ENCODE results near the gene CDKAL1.
"Not testable (repeated sequence)": the region's sequence is repeated elsewhere in the genome, so short reads cannot be mapped to it uniquely, and the experiment has no call there.

The CDKAL1 gene

GRCh38 chr6:20791944-20792343 is 257.7 kb downstream of the CDKAL1 start:
- no peak for DNase-seq (ENCODE audit: low read depth, low spot score)

GRCh38 chr6:20793174-20793573 is 258.9 kb downstream of the CDKAL1 start:
- DNase-seq (ENCODE audit: low read depth, low spot score) = no peak

GRCh38 chr6:20797597-20797996 is 263.3 kb downstream of the CDKAL1 start:
- DNase-seq (ENCODE audit: low read depth, low spot score) = no peak

GRCh38 chr6:20800229-20800628 is 266.0 kb downstream of the CDKAL1 start:
- DNase-seq (ENCODE audit: low read depth, low spot score) = no peak

- DNase-seq (ENCODE audit: low read depth, low spot score) = no peak
Observed at GRCh38 chr6:20800653-20801052, 266.4 kb downstream of the CDKAL1 start.

- no peak for DNase-seq (ENCODE audit: low read depth, low spot score)
Observed at GRCh38 chr6:20801595-20801994, 267.3 kb downstream of the CDKAL1 start.

GRCh38 chr6:20802596-20802995 is 268.3 kb downstream of the CDKAL1 start:
- DNase-seq (ENCODE audit: low read depth, low spot score) = no peak

- DNase-seq (ENCODE audit: low read depth, low spot score) = peak; percentile 10
Observed at GRCh38 chr6:20805021-20805420, 270.8 kb downstream of the CDKAL1 start.

- DNase-seq (ENCODE audit: low read depth, low spot score) = no peak
Observed at GRCh38 chr6:20806669-20807068, 272.4 kb downstream of the CDKAL1 start.

DNA sequence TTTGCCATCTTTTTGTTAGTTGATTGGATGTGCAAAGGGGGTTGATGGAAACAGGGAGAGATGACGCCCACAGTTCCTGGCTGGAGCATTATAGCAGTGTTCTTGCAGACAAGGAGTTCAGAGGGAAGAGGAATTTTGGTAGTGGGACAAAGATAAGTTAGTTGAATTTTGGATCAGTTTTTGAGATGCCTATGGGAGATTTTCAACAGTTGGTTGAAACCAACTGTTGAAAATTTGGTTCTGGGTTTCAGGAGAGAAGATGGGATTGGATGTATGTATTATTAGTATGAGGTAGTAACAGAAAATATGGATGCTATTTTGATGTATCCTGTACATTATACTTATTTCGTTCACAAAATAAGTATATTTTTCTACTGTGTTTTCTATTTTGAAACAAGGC is 274.2 kb downstream of the CDKAL1 start:
- no peak for DNase-seq (ENCODE audit: low read depth, low spot score)

DNA sequence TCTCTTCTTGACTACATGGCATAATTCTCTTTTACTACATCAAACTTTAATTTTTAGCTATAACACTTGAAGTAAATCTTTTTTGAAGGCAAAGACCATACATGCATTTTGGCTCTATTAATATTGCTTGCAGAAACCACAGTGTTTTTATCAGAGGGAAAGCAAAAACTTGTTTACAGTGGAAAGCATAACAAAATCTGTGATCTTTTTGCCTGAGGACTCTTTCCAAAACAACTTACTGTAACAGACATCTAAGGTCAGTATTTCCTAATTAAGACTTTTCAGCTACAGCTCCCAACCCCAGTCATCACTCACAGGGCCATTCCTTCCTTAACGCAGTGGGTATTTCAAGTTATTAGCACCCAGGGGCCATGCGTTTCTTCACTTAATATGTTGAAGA is 274.7 kb downstream of the CDKAL1 start:
- DNase-seq (ENCODE audit: low read depth, low spot score) = no peak

- peak; percentile 44 for DNase-seq (ENCODE audit: low read depth, low spot score)
Observed at GRCh38 chr6:20810727-20811108, 276.5 kb downstream of the CDKAL1 start.

GRCh38 chr6:20811109-20811761 is 277.0 kb downstream of the CDKAL1 start:
- DNase-seq (ENCODE audit: low read depth, low spot score) = peak; percentile 94

DNA sequence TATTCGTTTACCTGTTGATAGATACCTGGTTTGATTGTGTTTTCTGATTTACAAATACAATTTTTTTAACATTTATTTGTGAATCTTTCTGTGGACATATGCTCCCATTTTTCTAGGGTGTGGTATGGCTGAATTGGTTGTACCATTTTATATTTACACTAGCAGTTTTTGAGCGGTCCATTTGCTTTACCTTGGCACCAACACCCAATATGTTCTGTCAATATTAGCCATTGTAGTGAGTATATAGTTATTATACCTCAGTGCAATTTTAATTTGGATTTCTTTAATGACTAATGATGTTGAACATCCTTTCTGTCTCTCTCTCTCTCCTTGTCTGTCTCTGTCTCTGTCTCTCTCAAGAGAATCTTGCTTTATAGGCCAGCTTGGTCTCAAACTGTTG is 278.5 kb downstream of the CDKAL1 start:
- DNase-seq (ENCODE audit: low read depth, low spot score) = no peak

DNA sequence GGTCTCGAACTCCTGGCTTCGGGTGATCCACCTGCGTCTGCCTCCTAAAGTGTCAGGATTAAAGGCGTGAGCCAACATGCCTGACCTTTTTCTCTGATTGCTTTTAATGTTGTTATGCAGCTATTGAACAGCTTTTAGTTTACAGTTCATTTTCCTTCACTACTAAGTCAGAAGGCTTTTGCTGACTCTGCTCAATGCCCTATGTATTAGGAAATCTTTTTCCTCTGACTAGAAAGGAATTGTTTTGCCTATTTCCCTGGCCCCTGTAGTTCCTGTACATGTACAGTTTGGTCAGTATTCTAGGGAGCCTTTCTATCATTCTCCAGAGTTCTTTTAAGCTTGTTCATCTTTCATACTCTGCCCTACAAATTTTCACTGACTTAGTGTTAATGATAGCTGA is 280.2 kb downstream of the CDKAL1 start:
- no peak for DNase-seq (ENCODE audit: low read depth, low spot score)

DNA sequence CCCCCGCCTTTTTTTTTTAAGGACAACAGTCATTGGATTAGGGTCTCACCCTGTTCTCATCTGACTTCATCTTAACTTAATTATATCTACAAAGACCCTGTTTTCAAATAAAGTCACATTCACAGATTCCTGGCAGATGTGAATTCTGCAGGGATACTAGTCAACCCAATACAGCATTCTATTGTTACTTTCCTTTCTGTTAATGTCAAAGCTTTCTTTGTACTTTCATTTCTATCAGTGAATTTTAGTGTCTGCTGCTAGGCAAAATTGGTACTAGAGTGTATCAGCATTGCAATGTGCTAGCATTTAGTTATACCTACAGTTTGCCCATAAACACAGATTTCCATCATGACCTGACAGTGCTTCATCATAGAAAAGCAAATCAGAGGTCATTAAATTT is 281.9 kb downstream of the CDKAL1 start:
- no peak for DNase-seq (ENCODE audit: low read depth, low spot score)

DNA sequence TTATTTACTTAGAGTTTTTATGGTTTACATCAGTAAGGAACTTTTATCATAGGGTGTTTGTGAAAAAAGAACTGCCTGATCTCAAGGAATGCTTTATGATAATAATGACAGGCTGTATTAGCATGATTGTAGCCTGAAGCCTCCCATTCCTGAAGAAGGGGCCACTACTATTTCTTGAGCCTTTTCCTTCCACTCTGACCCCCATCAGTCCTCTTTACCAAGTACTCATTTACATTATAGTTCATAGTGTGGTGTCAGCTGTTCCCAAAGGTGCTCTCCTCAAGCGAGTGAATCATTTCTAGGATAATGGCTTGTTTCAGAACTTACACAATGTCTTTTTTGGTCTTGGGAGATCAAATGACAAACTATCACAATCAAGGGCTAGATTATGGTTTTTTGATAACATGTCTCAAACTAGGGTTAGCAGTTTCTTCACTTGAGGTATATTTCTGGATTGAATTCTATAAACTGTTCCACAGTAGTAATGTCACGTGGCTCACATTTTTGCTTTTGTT is 283.6 kb downstream of the CDKAL1 start:
- DNase-seq (ENCODE audit: low read depth, low spot score) = no peak

DNA sequence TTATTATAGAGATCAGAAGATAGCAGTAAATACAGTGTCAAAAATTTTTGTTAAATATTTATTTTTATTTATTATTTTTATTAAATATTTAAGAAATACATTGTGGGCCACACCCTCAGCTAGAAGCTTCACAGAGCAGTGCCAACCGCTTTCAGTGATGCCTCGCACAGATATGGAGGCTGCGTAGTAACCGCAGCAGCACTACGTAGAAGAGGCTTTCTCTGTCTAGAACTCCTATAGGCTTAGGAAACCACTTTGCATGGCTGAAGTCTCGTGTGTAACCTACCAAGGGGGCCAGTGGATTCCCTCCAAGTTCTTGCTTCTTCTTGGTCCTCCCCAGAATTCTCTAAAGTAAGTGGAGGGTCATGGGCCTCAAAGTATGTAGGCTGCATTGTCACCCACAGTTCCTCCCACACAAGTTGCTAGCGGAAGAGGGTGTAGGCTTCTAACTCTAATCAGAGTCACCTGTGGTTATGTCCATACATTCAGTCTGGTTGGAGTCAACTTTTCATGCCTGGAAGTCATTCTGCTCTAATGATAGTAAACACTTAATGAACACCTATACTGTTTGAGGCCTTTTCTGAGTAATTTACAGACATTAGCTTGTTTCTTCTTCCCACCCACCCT is 285.6 kb downstream of the CDKAL1 start:
- DNase-seq (ENCODE audit: low read depth, low spot score) = no peak

GRCh38 chr6:20826378-20826777 is 292.1 kb downstream of the CDKAL1 start:
- DNase-seq (ENCODE audit: low read depth, low spot score) = peak; percentile 51

GRCh38 chr6:20827798-20828197 is 293.5 kb downstream of the CDKAL1 start:
- peak; percentile 69 for DNase-seq (ENCODE audit: low read depth, low spot score)

- DNase-seq (ENCODE audit: low read depth, low spot score) = peak; percentile 87
Observed at GRCh38 chr6:20830576-20830975, 296.3 kb downstream of the CDKAL1 start.

DNA sequence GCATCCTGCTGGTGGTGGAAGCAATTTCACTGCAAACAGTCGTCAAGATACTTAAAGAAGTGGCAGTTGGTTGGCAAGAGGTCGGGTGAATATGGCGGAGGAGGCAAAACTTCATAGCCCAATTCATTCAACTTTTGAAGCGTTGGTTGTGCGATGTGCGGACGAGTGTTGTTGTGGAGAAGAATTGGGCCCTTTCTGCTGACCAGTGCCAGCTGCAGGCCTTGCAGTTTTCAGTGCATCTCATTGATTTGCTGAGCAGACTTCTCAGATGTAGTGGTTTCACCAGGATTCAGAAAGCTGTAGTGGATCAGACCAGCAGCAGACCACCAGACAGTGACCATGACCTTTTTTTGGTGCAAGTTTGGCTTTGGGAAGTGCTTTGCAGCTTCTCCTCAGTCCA is 297.0 kb downstream of the CDKAL1 start:
- not testable (repeated sequence) for DNase-seq (ENCODE audit: low read depth, low spot score)

GRCh38 chr6:20833881-20834515 is 299.7 kb downstream of the CDKAL1 start:
- DNase-seq (ENCODE audit: low read depth, low spot score) = no peak

Data from astrocyte of the hippocampus (primary cell).